Measurements from ENCODE around the gene NTMT1.

- TF ChIP-seq POLR2A (IDR thresholded peaks at IDR 0.05; ENCODE audit: low read length) (no peak), GATA1 (IDR thresholded peaks at IDR 0.05; ENCODE audit: low read depth, low read length) (no peak)
Measured at GRCh38 chr9:129654554-129655040, 28.6 kb downstream of the NTMT1 start.

Measured in erythroblast (primary cell).